Sigmoid colon (tissue), 7 donors: ENCODE results near the gene CMTM3. TPM values are rescaled to one million over a fixed set of nuclear protein-coding genes. Genes with fewer than 3 reads are reported as not detected.

ENCODE experiments used
- DNase-seq: peaks from one replicate; pipeline ENCODE4 v3.0.0-alpha.2; 2019
- H3K27ac ChIP-seq, 4 donors: fragments of 200-600 bp; sonication (generic); one replicate each; pipeline ENCODE4 v1.5.1; 2016 to 2019; ENCODE audit warnings: mild to moderate bottlenecking in 1 of 4
- H3K27me3 ChIP-seq, 3 donors: fragments of 200-600 bp; sonication (generic); one replicate each; pipeline ENCODE4 v1.5.1; 2019; ENCODE audit warnings: mild to moderate bottlenecking in 1 of 3
- H3K36me3 ChIP-seq, 4 donors: fragments of 200-600 bp; sonication (generic); one replicate each; pipeline ENCODE4 v1.5.1; 2016 to 2019
- H3K4me1 ChIP-seq, 4 donors: fragments of 200-600 bp; sonication (generic); one replicate each; pipeline ENCODE4 v1.5.1; 2017 to 2019
- H3K4me3 ChIP-seq, 4 donors: fragments of 200-600 bp; sonication (generic); one replicate each; pipeline ENCODE4 v1.5.1; 2017 to 2019; ENCODE audit warnings: mild to moderate bottlenecking in 2 of 4, moderate library complexity in 1 of 4
- H3K9me3 ChIP-seq, 4 donors: fragments of 200-600 bp in 3 of 4; sonication (generic) in 3 of 4; one replicate each; pipeline versions ENCODE4 v1.5.1 to v1.6.1; 2013 to 2019
- EP300 ChIP-seq, 4 donors: sonication (generic); formaldehyde crosslinking; IDR thresholded peaks; one replicate each; pipeline ENCODE4 v1.6.1; 2017; ENCODE audit warnings: antibody characterized with exemption in 4 of 4
- POLR2A ChIP-seq, 2 donors: fragments of 450-650 bp; IDR thresholded peaks; one replicate each; pipeline ENCODE4 v1.6.1; 2016; ENCODE audit warnings: antibody characterized with exemption in 2 of 2, mild to moderate bottlenecking in 2 of 2, moderate library complexity in 2 of 2
- POLR2AphosphoS5 ChIP-seq, 4 donors: sonication (generic); formaldehyde crosslinking; IDR thresholded peaks; one replicate each; pipeline ENCODE4 v1.6.1; 2017; ENCODE audit warnings: antibody characterized with exemption in 4 of 4
- WGBS, 2 donors: extraction: QIAGEN DNeasy Blood & Tissue Kit; methylation state at CpG; one replicate each; pipeline ENCODE4 v1.1.7; 2013; 5-methylcytosine and 5-hydroxymethylcytosine counted together
- intact Hi-C: fragments of 100-400 bp; cut with DNase I; formaldehyde crosslinking; loops from one replicate; pipeline ENCODE4 v1.15.1; 2023
- polyA plus RNA-seq, 3 donors: library from polyadenylated mRNA; stranded (reverse); fragments of 200-250 nt; gene quantifications; one replicate each; pipeline ENCODE4 v1.2.3, GENCODE V29; 2013
- total RNA-seq, 4 donors: library from RNA; depleted of rRNA; stranded (reverse); fragments of >200 nt; gene quantifications; one replicate each; pipeline ENCODE4 v1.1.0, GENCODE V29; 2016
- TF ChIP-seq, protein P1 (sequence below), 4 experiments: fragments of 450-650 bp in 3 of 4; fragments of 200-600 bp in 1 of 4; IDR thresholded peaks; one replicate each; pipeline ENCODE4 v1.5.1; 2016 to 2019; ENCODE audit warnings: antibody characterized with exemption in 4 of 4, mild to moderate bottlenecking in 3 of 4, moderate library complexity in 2 of 4
- donor health status: healthy with polysubstance abuse.
- donor health status: Bipolar disorder and iron deficiency.
- donor health status: healthy.

CMTM3 gene
- total and polyA plus RNA-seq, 7 donors, result 8.6 to 18.8 (median 15.5) TPM

DNA sequence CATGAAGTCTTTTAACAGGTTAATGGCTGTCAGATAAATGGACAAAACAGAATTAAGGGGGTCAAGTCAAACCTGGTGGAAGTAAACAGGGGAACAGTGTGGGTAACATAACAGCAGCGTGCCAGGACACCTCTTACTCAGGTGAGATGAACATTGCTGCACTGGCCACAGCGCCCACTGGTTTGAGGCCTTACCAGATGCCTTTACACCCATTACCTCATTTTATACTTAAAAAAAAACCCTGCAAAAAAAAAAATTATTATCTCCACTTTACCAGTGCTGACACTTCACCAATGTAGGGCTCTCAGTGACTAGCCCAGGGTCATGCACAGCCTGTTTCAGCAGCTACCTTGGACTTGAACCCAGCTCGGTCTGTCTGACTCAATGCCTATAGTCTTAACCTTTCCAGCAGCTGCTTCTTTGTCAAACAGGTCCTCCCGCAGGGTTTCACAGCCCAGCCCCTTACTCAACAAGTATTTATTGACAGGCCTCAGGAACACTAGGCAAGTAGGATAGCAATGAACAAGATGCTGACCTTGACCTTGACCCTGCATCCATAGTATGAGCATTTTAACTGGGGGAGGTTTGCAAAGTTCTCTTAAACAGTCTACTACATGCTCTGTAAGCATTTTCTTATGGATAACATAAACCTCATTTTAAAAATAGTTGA, 30.2 kb downstream of the CMTM3 start:
- no peaks in the 10 kb centered on the region for H3K36me3 ChIP-seq
- intact Hi-C loops, result no loop called here
- no peaks in the 10 kb centered on the region for H3K4me1 ChIP-seq
- TF ChIP-seq EP300 (IDR thresholded peaks at IDR 0.05) (no peak), POLR2A (IDR thresholded peaks at IDR 0.05) (no peak), POLR2AphosphoS5 (IDR thresholded peaks at IDR 0.05) (no peak)
- TF ChIP-seq, protein P1, sequence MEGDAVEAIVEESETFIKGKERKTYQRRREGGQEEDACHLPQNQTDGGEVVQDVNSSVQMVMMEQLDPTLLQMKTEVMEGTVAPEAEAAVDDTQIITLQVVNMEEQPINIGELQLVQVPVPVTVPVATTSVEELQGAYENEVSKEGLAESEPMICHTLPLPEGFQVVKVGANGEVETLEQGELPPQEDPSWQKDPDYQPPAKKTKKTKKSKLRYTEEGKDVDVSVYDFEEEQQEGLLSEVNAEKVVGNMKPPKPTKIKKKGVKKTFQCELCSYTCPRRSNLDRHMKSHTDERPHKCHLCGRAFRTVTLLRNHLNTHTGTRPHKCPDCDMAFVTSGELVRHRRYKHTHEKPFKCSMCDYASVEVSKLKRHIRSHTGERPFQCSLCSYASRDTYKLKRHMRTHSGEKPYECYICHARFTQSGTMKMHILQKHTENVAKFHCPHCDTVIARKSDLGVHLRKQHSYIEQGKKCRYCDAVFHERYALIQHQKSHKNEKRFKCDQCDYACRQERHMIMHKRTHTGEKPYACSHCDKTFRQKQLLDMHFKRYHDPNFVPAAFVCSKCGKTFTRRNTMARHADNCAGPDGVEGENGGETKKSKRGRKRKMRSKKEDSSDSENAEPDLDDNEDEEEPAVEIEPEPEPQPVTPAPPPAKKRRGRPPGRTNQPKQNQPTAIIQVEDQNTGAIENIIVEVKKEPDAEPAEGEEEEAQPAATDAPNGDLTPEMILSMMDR (IDR thresholded peaks at IDR 0.05), result no peak
- 93 to 95% methylated on average over 4 of the region's 4 CpGs for WGBS, 2 donors
- H3K9me3 ChIP-seq, result no peaks in the 10 kb centered on the region
- no peak overlapping the region for H3K27ac ChIP-seq
- no peaks in the 10 kb centered on the region for H3K27me3 ChIP-seq
- no peak overlapping the region for H3K4me3 ChIP-seq
- DNase-seq, result no peak

DNA sequence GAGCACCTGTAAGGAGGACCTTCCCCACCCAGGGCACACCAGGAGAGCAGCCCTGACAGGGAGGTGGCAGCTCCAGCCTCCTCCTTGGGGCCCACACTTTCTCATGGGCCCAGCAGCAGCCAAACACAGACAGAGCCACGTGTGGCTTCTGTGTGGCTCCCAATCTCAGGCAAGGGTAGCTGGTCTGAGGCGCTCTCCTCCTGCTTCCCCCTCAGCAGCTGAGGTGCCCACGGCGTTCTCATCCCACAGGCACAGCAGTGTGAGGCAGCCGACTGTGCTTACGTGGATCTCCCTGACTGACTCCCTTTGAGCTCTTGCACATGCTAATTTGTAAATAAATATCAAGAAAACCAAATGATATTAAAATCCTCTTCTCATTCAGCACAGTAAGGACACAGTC, 30.9 kb downstream of the CMTM3 start:
- Histone ChIP-seq H3K27me3 (no peaks in the 10 kb centered on the region), H3K9me3 (no peaks in the 10 kb centered on the region), H3K4me1 (no peaks in the 10 kb centered on the region), H3K27ac (no peak overlapping the region), H3K36me3 (no peaks in the 10 kb centered on the region), H3K4me3 (no peak overlapping the region)
- intact Hi-C loops, result no loop called here
- no peak for DNase-seq
- 87 to 88% methylated on average over 6 of the region's 6 CpGs for WGBS, 2 donors
- no peak for TF ChIP-seq POLR2A (IDR thresholded peaks at IDR 0.05)
- no peak for TF ChIP-seq EP300 (IDR thresholded peaks at IDR 0.05)
- TF ChIP-seq POLR2AphosphoS5 (IDR thresholded peaks at IDR 0.05), result no peak

DNA sequence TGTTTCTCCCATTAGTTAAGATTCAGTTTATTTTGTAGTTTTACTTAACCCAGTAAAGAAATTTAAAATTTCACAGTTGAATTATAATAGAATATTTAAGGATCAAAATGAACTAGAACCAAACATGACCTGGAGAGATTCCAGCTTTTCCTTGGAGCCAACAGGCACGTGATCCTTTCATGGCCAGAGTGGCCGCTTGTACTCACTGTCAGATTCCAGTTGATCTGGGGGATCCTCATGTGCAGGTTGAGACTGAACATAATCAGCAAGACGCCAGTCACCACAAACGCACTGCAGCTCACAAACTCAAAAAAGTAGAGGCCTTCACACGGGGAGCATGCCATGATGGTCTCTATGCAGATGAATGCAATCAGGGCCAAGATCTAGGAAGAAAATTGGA, 31.7 kb downstream of the CMTM3 start:
- DNase-seq, result no peak
- TF ChIP-seq, protein P1 (IDR thresholded peaks at IDR 0.05), result no peak
- H3K36me3 ChIP-seq, result no peaks in the 10 kb centered on the region
- 84 to 87% methylated on average over 5 of the region's 5 CpGs for WGBS, 2 donors
- no peak overlapping the region for H3K4me3 ChIP-seq
- no peaks in the 10 kb centered on the region for H3K9me3 ChIP-seq
- no peaks in the 10 kb centered on the region for H3K27me3 ChIP-seq
- intact Hi-C loops, result no loop called here
- H3K27ac ChIP-seq, result no peak overlapping the region
- H3K4me1 ChIP-seq, result no peaks in the 10 kb centered on the region

DNA sequence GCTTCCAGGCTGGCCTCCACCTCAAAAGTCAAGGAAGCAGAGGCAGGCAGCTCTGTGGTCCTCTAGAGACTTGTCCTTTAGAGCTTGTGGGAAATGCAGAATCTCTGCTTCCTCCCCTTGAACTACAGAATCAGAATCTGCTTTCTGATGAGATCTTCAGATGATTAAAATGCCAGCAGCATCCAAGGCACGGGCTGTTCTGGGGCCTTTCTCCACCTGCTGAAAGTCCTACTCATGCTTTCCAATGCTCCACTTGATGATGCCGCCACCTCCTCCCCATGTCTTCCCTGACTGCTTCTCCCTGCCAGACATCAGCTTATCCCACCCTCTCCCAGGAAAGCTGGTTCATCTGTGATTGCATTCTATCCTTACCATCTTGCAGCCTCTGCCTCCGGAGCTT, 33.3 kb downstream of the CMTM3 start:
- Histone ChIP-seq H3K9me3 (no peaks in the 10 kb centered on the region), H3K4me1 (no peaks in the 10 kb centered on the region), H3K27me3 (no peaks in the 10 kb centered on the region), H3K36me3 (no peaks in the 10 kb centered on the region), H3K27ac (no peak overlapping the region), H3K4me3 (no peak overlapping the region)
- WGBS, 2 donors, result 91 to 93% methylated on average over 3 of the region's 3 CpGs
- no peak for DNase-seq
- intact Hi-C loops, result no loop called here
- TF ChIP-seq POLR2AphosphoS5 (IDR thresholded peaks at IDR 0.05), result no peak
- TF ChIP-seq POLR2A (IDR thresholded peaks at IDR 0.05), result no peak
- TF ChIP-seq, protein P1 (IDR thresholded peaks at IDR 0.05), result no peak
- TF ChIP-seq EP300 (IDR thresholded peaks at IDR 0.05), result no peak

DNA sequence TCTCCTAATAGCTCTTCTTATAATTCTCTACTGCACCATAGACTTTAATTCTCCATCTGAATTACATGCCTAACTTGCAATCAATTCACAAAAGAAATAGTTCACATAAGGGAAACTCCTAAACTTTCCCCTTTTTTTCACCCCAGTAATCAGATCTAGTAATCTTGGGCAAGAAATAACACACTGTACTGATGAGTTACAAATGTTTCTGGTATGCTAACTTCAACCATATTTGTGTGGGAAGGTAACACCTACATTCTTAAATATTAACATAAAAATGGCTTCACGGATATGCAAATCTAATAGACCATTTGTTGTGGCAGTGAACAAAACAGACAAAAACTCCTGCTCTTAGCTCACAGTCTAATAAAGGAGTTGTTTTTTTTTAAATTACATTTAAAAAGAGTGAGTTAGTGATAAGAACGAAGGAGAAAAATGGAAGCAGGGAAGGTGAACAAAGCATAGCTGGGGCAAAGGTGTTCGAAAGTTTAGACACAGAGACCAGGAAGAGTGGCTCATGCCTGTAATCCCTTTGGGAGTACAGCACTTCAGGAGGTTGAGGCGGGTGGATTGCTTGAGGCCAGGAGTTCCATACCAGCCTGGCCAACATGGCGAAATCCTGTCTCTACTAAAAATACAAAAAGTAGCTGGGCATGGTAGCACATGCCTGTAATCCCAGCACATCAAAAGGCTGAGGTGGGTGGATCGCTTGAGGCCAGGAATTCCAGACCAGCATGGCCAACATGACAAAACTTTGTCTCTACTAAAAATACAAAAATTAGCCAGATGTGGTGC, 34.8 kb downstream of the CMTM3 start:
- Histone ChIP-seq H3K4me3 (no peak overlapping the region), H3K9me3 (no peaks in the 10 kb centered on the region), H3K27me3 (no peaks in the 10 kb centered on the region), H3K27ac (no peak overlapping the region), H3K36me3 (no peaks in the 10 kb centered on the region), H3K4me1 (no peaks in the 10 kb centered on the region)
- 92 to 95% methylated on average over 6 of the region's 6 CpGs for WGBS, 2 donors
- TF ChIP-seq, protein P1 (IDR thresholded peaks at IDR 0.05), result no peak
- TF ChIP-seq EP300 (IDR thresholded peaks at IDR 0.05), result no peak
- no peak for TF ChIP-seq POLR2AphosphoS5 (IDR thresholded peaks at IDR 0.05)
- TF ChIP-seq POLR2A (IDR thresholded peaks at IDR 0.05), result no peak
- intact Hi-C loops, result no loop called here
- DNase-seq, result no peak
